HG03108 (cell line): ENCODE results near the gene SORCS2.

Source experiments
- ATAC-seq: cut with Tn5 transposase; IDR thresholded peaks from one replicate; pipeline ENCODE4 v1.9.1; 2021; ENCODE audit warnings: moderate library complexity; ENCODE audit not compliant: unreplicated experiment

The SORCS2 gene

GRCh38 chr4:7637139-7637538, 444.8 kb downstream of the SORCS2 start:
- no peak for ATAC-seq

DNA sequence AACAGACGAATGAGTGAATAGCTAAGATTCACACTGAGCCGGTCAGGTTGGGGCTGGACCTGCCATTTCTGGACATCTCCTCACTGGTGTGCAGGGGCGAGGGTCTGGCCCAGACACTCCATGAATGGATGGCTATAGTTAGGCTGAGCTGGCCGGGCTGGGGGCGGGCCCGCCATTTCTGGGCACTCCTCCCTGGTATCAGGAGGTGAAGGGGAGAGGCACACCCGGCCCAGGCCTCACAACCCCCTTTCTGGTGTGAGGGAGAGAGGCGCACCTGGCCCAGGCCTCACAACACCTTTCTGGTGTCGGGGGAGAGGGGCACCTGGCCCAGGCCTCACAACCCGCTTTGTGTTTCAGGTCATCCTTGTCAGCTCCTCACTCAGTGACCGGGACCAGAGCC, 445.6 kb downstream of the SORCS2 start:
- ATAC-seq: no peak

- no peak for ATAC-seq
These were observed 446.2 kb downstream of the SORCS2 start for GRCh38 chr4:7638489-7638888.

- no peak for ATAC-seq
These were observed 446.8 kb downstream of the SORCS2 start for GRCh38 chr4:7638984-7639789.

- ATAC-seq: no peak
These were observed 447.8 kb downstream of the SORCS2 start for GRCh38 chr4:7640136-7640535.

DNA sequence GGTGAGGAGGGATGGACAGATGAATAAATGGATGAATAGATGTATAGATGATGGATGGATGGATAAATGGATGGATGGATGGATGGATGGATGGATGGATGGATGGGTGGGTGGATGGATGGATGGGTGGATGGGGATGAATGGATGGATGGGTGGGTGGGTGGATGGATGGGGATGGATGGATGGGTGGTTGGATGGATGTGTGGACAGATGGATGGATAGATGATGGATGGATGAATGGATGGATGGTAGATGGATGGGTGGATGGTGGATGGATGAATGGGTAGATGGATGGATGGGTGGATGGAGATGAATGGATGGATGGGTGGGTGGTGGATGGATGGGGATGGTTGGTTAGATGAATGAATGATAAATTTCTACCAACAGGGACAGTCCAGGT, 449.4 kb downstream of the SORCS2 start:
- ATAC-seq: no peak

DNA sequence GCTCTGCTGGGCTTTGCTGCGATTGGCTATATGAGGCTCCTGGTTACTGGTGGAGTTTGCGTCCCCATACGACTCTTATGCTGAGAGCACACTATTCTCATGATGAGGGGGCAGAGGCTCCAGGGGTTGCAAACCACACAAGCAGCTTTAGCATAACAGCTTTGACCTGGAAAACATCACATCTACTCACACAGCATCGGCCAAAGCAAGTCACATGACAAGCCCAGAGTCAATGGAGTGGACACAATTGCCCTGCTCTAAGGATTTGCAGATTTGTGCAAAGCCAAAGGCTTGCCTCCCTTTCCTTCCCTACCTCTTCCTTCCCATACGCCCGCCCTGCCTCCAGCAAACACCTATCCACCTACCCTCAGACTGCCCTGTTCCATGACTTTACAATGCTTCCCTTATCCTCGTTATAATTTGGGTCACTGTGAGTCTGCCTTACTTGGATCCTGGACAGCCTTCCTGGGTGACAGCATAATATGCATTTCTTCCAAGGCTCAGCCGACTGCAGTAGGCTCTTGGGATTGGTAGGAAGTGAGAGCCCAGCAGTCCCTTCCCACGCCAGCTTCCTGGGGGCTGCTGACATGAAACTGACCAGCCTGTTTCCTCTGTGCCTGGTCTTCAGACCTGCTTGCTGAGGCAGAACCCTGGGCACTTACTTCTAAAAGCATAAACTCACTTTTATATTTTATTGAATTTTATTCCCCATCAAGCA, 450.6 kb downstream of the SORCS2 start:
- ATAC-seq: no peak

DNA sequence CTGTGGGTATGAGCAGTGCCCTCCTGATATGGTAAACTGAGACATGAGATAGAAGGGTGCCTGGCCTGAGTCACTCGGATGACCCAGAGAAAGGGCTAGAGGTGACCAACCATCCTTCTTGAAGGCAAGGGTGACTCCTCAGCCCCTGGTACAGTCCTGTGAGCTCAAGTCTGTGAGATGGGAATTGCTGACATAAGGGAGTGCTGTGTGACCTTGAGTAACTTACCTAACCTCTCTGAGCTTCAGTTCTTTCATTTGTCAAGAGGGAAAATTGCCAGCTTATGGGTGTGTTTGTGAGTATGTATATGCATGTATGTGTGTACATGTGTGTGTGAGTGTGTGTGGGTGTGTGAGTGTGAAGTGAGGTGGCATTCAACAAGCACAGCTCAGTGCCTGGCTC, 452.8 kb downstream of the SORCS2 start:
- ATAC-seq: no peak

DNA sequence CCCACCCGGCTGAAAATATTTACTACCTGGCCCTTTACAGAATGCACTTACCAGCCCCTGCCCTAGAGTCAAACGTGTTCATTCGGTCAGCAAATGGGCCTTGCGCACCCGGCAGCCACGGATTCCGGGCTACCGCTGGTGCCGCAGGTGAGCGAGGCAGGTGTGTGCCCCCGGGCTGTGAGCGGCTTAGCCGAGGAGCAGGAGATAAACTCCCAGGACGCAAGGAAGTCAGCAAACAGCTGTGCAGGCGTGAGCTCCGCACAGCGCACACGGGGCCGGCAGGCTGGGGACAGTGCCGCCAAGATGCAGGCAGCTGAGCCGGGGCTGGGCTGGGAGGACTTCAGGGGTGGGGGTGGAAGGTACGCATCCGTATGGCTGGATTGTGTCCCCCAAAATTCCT, 453.6 kb downstream of the SORCS2 start:
- ATAC-seq: no peak

GRCh38 chr4:7646384-7647061, 454.2 kb downstream of the SORCS2 start:
- no peak for ATAC-seq

GRCh38 chr4:7647186-7647585, 454.8 kb downstream of the SORCS2 start:
- ATAC-seq: no peak

DNA sequence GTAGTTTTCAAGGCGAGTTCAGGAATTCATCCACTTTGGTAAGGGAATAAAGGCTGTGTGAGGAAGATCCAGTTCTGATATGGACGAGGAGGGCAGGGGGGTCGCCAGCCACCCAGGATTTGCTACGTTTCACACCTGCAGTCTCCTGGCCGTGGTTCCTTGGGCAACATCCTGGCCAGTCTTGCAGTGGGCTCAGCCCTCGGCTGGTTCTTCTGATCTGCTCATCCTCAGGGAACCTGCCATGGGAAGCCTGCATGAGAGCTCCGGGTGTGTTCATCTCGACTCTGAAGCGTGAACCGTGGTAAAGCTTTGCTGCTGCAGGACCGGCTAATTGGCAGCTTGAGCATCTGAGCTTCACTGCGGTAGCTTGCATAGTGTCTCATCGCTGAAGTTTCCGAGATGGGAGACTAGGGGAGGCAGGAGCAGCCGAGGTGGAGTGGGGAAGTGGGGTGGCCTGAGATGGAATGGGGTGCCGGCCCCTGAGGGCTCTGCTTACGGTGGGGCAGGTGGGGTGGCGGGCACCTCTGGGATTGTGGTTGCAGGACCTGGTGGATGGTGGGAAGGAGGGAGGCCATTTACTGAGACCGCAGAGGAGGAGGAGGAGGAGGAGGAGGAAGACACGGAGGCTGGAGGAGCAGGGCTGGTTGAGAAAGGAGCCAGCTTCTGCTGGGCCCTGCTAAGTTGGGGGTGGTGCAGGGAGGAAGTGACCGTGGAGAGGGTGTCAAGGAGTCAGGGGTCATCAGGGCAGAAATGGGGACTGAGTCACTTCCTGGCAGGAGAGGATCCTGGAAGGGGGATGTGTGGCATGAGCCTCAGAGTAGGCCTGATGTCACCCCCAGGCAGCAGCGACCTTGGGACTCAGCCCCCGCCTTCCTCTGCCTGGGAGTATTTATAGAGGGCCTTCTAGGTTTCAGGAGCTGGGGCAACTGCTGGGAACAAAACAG, 455.5 kb downstream of the SORCS2 start:
- ATAC-seq: no peak

- ATAC-seq: no peak
These were observed 456.4 kb downstream of the SORCS2 start for GRCh38 chr4:7648544-7649395.

- no peak for ATAC-seq
These were observed 457.0 kb downstream of the SORCS2 start for GRCh38 chr4:7649411-7649740.

- no peak for ATAC-seq
These were observed 457.6 kb downstream of the SORCS2 start for GRCh38 chr4:7649741-7650531.

DNA sequence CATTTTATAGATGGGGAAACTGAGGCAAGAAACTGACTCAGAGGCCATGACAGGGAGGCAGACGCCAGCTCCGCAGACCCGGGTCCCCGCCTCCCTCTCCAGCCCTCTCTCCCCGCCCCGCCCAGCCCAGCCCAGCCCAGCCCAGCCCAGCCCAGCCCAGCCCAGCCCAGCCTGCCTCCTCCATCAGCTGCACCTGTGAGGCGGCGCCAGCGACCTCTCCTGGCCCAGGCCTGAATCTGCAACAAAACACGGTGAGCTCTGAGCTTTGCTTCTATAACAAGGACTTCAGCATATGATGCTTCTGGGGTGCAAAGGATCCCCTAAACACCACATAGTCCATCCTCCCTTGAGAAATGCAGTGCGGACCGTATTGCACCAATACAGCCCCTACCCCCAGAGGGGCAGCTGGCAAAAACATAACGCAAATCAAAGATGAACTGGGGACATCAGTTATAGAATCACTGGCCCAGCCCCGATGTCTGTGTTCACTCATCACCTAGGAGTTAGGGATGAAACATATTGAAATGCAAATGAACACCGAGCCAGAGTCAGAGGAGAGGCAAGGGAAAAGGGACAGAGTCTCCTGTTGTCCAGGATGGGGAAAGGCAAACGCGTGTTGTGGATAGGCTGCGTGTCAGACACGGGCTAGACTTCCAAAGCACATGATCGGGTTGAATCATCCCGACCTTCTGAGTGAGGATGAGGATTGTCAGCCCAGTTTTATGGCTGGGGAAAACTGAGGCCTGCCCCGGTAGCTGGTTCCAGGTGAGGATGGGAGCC, 458.5 kb downstream of the SORCS2 start:
- ATAC-seq: no peak

DNA sequence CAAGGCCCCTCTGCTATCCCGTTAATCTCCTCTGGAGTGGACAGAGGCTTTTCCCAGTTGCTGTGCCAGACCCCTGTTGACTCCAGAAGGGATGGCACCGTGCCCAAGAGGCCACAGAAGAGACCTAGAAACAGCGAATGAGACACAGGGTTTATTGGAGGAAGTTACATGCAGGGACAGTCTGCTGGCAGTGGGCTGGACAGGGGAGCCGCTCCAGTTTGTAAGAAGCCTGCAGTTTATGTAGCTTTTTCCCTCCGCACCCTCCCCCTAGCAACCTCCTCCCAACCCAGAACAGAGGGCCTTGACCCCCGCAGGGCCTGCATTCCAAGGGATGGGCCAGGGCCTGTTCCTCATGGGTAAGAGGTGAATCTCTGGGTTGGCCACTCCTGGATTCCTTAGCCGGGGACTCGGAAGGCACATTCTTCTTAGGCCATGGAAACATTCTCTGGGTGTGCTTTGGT, 459.2 kb downstream of the SORCS2 start:
- no peak for ATAC-seq

DNA sequence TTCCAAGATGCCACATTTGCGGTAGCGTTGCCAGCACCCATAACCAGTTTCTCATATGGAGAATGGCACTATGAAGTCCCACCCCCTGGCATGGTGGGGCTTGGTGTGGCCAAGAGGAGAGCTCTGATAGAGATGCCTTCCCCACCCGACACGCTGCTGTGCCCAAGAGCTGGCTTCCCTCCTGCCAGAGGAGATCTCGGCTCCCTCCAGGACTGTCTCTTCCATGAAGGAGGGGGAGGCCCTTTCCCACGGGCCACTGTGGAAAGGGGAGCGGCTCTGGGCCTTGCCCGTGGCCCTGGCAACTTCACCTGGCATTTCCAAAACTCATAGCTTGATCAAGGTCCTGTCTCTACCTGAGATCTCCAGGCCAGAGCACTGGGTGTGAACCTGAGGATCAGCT, 459.7 kb downstream of the SORCS2 start:
- no peak for ATAC-seq
